DOHH2 (cell line): Measurements from ENCODE around the gene SEC14L2.
A peak's percentile ranks its signal among the peaks of the same experiment; 100 is the strongest.

ENCODE experiments used
- H3F3A ChIP-seq: fragments of 200-600 bp; sonication (generic), shearing (Covaris generic); 2 replicates; pipeline ENCODE4 v1.6.0; 2016; ENCODE audit warnings: antibody characterized with exemption, mild to moderate bottlenecking; ENCODE audit not compliant: control insufficient read depth, insufficient read depth
- H3K27ac ChIP-seq: fragments of 200-600 bp; sonication (generic); 2 replicates; pipeline ENCODE4 v1.5.1; 2014; ENCODE audit warnings: low read depth, mild to moderate bottlenecking, low read length, moderate library complexity
- H3K27me3 ChIP-seq: fragments of 200-600 bp; sonication (generic); 2 replicates; pipeline ENCODE4 v1.6.1; 2014; ENCODE audit warnings: mild to moderate bottlenecking, low read length, mixed read lengths; ENCODE audit not compliant: control insufficient read depth
- H3K36me3 ChIP-seq: fragments of 200-600 bp; sonication (generic); 2 replicates; pipeline ENCODE4 v1.6.1; 2014; ENCODE audit warnings: mild to moderate bottlenecking, low read length, moderate library complexity, mixed read lengths; ENCODE audit not compliant: control insufficient read depth
- H3K4me1 ChIP-seq: fragments of 200-600 bp; sonication (generic); 2 replicates; pipeline ENCODE4 v1.6.1; 2014; ENCODE audit warnings: mild to moderate bottlenecking, low read length, mixed read lengths; ENCODE audit not compliant: control insufficient read depth
- H3K4me2 ChIP-seq: fragments of 200-600 bp; sonication (generic); 2 replicates; pipeline ENCODE4 v1.6.0; 2014; ENCODE audit warnings: mild to moderate bottlenecking, low read length, moderate library complexity
- H3K4me3 ChIP-seq: fragments of 200-600 bp; sonication (generic); 2 replicates; pipeline ENCODE4 v1.5.1; 2014; ENCODE audit warnings: mild to moderate bottlenecking, low read length, mixed read lengths
- H3K79me2 ChIP-seq: fragments of 200-600 bp; sonication (generic); 2 replicates; pipeline ENCODE4 v1.6.1; 2014; ENCODE audit warnings: mild to moderate bottlenecking, low read length, mixed read lengths; ENCODE audit not compliant: control insufficient read depth
- H3K9me2 ChIP-seq: fragments of 200-600 bp; sonication (generic); replicated peaks from 2 replicates; pipeline ENCODE4 v1.6.1; 2014; ENCODE audit warnings: mild to moderate bottlenecking, low read length, mixed read lengths; ENCODE audit not compliant: control insufficient read depth
- H3K9me3 ChIP-seq: fragments of 200-600 bp; sonication (generic); 2 replicates; pipeline ENCODE4 v1.6.1; 2014; ENCODE audit warnings: antibody characterized with exemption, low read length, mixed read lengths; ENCODE audit not compliant: control insufficient read depth, insufficient read depth
- H4K20me1 ChIP-seq: fragments of 200-600 bp; sonication (generic); 2 replicates; pipeline ENCODE4 v1.6.0; 2014; ENCODE audit warnings: low read depth, mild to moderate bottlenecking, antibody characterized with exemption, low read length, moderate library complexity; ENCODE audit not compliant: control insufficient read depth, insufficient read depth
- EZH2phosphoT487 ChIP-seq: fragments of 200-600 bp; sonication (generic); IDR thresholded peaks from 2 replicates; pipeline ENCODE4 v1.6.1; 2017; ENCODE audit warnings: borderline replicate concordance, mild to moderate bottlenecking, antibody characterized with exemption, low read length, moderate library complexity, mixed read lengths
- TF ChIP-seq, protein P1 (sequence below): fragments of 200-600 bp; sonication (generic); IDR thresholded peaks from one replicate; pipeline ENCODE4 v1.5.1; 2014; ENCODE audit warnings: antibody characterized with exemption, mild to moderate bottlenecking, low read depth, low read length; ENCODE audit not compliant: poor library complexity, severe bottlenecking

Gene SEC14L2

DNA sequence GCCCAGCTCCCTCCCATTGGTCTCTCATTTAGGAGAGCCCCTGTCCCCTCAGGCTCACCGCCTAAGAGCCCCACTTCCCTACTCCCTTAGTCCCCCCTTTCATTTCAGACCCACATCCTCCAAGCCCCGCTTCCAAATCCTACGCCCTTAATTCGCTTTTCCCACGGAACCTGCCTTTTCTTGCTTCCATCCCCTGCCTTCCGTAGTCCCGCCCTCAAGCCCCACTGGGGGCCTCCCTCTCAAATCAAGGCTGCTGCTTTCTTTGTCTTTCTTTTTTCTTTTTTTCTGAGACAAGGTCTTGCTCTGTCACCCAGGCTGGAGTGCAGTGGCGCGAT is 39.6 kb upstream of the SEC14L2 start:
- Histone ChIP-seq H3K4me1 (peaks cover 22% of the 10 kb centered on the region), H3F3A (no peaks in the 10 kb centered on the region), H3K4me2 (peak overlapping the region; percentile 92), H3K27me3 (no peaks in the 10 kb centered on the region), H3K4me3 (peak overlapping the region; percentile 95), H3K79me2 (peaks cover 42% of the 10 kb centered on the region), H3K9me2 (no peaks in the 10 kb centered on the region), H4K20me1 (peaks cover 16% of the 10 kb centered on the region), H3K36me3 (peaks cover 27% of the 10 kb centered on the region), H3K27ac (no peak overlapping the region), H3K9me3 (no peaks in the 10 kb centered on the region)
- TF ChIP-seq, protein P1, sequence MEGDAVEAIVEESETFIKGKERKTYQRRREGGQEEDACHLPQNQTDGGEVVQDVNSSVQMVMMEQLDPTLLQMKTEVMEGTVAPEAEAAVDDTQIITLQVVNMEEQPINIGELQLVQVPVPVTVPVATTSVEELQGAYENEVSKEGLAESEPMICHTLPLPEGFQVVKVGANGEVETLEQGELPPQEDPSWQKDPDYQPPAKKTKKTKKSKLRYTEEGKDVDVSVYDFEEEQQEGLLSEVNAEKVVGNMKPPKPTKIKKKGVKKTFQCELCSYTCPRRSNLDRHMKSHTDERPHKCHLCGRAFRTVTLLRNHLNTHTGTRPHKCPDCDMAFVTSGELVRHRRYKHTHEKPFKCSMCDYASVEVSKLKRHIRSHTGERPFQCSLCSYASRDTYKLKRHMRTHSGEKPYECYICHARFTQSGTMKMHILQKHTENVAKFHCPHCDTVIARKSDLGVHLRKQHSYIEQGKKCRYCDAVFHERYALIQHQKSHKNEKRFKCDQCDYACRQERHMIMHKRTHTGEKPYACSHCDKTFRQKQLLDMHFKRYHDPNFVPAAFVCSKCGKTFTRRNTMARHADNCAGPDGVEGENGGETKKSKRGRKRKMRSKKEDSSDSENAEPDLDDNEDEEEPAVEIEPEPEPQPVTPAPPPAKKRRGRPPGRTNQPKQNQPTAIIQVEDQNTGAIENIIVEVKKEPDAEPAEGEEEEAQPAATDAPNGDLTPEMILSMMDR = no peak
- no peak for TF ChIP-seq EZH2phosphoT487

DNA sequence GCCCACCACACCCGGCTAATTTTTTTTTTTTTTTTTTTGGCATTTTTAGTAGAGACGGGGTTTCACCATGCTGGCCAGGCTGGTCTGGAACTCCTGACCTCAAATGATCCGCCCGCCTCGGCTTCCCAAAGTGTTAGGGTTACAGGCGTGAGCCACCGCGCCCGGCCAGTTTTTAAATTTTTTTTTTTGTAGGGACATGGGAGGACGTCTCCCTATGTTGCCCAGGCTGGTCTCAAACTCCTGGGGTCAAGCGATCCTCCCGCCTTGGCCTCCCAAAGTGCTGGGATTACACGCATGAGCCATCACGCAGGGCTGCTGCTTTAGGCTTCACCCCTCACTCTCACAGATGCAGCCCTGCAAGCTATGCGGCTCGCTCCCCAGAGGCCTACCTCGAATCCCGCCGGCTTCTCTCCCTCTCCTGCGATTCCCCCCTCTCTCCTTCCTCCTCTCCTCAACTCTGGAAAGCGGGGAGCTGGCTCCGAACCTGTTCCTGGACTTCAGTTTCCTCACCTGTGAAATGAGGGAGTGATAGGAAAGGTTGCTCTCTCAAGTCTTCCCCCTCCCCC is 39.1 kb upstream of the SEC14L2 start:
- Histone ChIP-seq H3K4me3 (no peak overlapping the region), H3K79me2 (peaks cover 36% of the 10 kb centered on the region), H3K4me1 (peaks cover 22% of the 10 kb centered on the region), H3K27ac (no peak overlapping the region), H3K9me2 (no peaks in the 10 kb centered on the region), H3K9me3 (no peaks in the 10 kb centered on the region), H4K20me1 (peaks cover 16% of the 10 kb centered on the region), H3K27me3 (no peaks in the 10 kb centered on the region), H3K36me3 (peaks cover 22% of the 10 kb centered on the region), H3K4me2 (peak overlapping the region; percentile 92), H3F3A (no peaks in the 10 kb centered on the region)
- TF ChIP-seq EZH2phosphoT487 = no peak
- TF ChIP-seq, protein P1 = no peak

DNA sequence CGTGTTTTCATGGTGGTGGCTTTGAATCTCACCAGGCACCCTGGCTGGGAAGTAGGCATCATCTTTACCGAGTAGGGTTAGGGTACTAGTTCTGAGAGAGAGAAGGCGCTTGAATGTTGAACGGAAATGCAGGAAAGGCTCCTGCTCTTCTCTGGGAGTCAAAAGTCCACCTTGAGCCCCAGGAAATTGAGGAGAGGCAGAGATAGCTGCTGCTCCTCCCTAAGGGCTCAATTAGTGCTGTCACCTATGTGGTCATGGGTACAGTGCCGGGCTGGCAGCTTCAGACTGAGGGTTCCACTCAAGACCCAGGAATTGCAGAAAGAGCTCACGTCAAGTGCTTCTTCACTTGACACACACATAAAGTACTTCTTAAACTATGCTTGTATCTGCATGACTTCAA is 38.3 kb upstream of the SEC14L2 start:
- Histone ChIP-seq H3K27me3 (no peaks in the 10 kb centered on the region), H3K9me3 (no peaks in the 10 kb centered on the region), H3K27ac (no peak overlapping the region), H3K79me2 (peaks cover 31% of the 10 kb centered on the region), H3K36me3 (peaks cover 18% of the 10 kb centered on the region), H3F3A (no peaks in the 10 kb centered on the region), H3K4me2 (no peak overlapping the region), H3K4me1 (peaks cover 22% of the 10 kb centered on the region), H4K20me1 (peaks cover 16% of the 10 kb centered on the region), H3K4me3 (no peak overlapping the region), H3K9me2 (no peaks in the 10 kb centered on the region)
- TF ChIP-seq, protein P1 = no peak
- TF ChIP-seq EZH2phosphoT487 = no peak
